ENCODE results near the gene CNNM1.

Gene CNNM1

GRCh38 chr10:99329304-99329553 lies at the start of gene CNNM1:
Gene CNNM1 (plus strand): TSS chr10:99329356. CDS start chr10:99329388, 32 bp downstream.
- peak within 1 kb of the TSS; percentile 20 for H3K4me3 ChIP-seq (ENCODE audit: low read depth, low read length)
- TF ChIP-seq, protein P1, sequence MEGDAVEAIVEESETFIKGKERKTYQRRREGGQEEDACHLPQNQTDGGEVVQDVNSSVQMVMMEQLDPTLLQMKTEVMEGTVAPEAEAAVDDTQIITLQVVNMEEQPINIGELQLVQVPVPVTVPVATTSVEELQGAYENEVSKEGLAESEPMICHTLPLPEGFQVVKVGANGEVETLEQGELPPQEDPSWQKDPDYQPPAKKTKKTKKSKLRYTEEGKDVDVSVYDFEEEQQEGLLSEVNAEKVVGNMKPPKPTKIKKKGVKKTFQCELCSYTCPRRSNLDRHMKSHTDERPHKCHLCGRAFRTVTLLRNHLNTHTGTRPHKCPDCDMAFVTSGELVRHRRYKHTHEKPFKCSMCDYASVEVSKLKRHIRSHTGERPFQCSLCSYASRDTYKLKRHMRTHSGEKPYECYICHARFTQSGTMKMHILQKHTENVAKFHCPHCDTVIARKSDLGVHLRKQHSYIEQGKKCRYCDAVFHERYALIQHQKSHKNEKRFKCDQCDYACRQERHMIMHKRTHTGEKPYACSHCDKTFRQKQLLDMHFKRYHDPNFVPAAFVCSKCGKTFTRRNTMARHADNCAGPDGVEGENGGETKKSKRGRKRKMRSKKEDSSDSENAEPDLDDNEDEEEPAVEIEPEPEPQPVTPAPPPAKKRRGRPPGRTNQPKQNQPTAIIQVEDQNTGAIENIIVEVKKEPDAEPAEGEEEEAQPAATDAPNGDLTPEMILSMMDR (conservative IDR thresholded peaks at IDR 0.05; ENCODE audit: low read depth, low read length), result no peak
- no peak for DNase-seq (ENCODE audit: low read depth)

DNA sequence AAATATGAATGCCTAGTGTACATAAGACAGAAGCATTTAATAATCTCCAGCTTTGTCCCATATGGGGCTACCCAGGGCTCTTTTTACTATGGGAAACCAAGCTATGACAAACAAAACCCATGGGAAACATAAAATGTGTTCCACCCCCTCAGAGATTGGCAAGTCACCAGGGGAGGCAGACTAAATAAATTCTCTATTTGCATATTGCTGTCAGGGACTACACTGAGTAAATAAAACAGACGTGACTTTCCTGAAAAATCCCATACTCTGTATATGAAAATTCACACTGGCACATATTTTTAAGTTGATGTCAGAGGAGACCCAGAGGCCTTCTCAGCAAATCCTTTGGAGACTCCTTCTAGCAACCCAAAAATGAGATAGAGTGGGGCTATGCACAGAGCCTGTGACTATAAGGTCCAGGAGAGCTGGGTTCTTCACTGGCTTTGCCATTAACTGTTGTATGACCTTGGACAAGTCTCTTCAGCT lies 49.5 kb upstream of the CNNM1 start:
- TF ChIP-seq, protein P1 (conservative IDR thresholded peaks at IDR 0.05; ENCODE audit: low read depth, low read length), result no peak
- no peak overlapping the region for H3K4me3 ChIP-seq (ENCODE audit: low read depth, low read length)
- DNase-seq (ENCODE audit: low read depth), result no peak

- DNase-seq (ENCODE audit: low read depth), result no peak
- H3K4me3 ChIP-seq (ENCODE audit: low read depth, low read length), result no peak overlapping the region
- TF ChIP-seq, protein P1 (conservative IDR thresholded peaks at IDR 0.05; ENCODE audit: low read depth, low read length), result no peak
Observed at GRCh38 chr10:99280472-99280871, 48.7 kb upstream of the CNNM1 start.

GRCh38 chr10:99285881-99286280 lies 43.3 kb upstream of the CNNM1 start:
- TF ChIP-seq, protein P1 (conservative IDR thresholded peaks at IDR 0.05; ENCODE audit: low read depth, low read length), result no peak
- DNase-seq (ENCODE audit: low read depth), result no peak
- H3K4me3 ChIP-seq (ENCODE audit: low read depth, low read length), result no peak overlapping the region

GRCh38 chr10:99290306-99290705 lies 38.9 kb upstream of the CNNM1 start:
- DNase-seq (ENCODE audit: low read depth), result no peak
- TF ChIP-seq, protein P1 (conservative IDR thresholded peaks at IDR 0.05; ENCODE audit: low read depth, low read length), result no peak
- H3K4me3 ChIP-seq (ENCODE audit: low read depth, low read length), result no peak overlapping the region

- TF ChIP-seq, protein P1 (conservative IDR thresholded peaks at IDR 0.05; ENCODE audit: low read depth, low read length), result no peak
Observed at GRCh38 chr10:99292159-99292558, 37.0 kb upstream of the CNNM1 start.

GRCh38 chr10:99296605-99297004 lies 32.6 kb upstream of the CNNM1 start:
- H3K4me3 ChIP-seq (ENCODE audit: low read depth, low read length), result no peak overlapping the region
- TF ChIP-seq, protein P1 (conservative IDR thresholded peaks at IDR 0.05; ENCODE audit: low read depth, low read length), result no peak
- no peak for DNase-seq (ENCODE audit: low read depth)

More at GRCh38 chr10:99292159-99292558, 37.0 kb upstream of the CNNM1 start:
- H3K4me3 ChIP-seq (ENCODE audit: low read depth, low read length), result no peak overlapping the region
- DNase-seq (ENCODE audit: low read depth), result no peak
